NCI-H1694 (cell line): Measurements from ENCODE around the gene ERC2.

Experiments
- DNase-seq: peaks from one replicate; lab custom pipeline; 2025; lab: John Stamatoyannopoulos, UW

ERC2 gene

DNA sequence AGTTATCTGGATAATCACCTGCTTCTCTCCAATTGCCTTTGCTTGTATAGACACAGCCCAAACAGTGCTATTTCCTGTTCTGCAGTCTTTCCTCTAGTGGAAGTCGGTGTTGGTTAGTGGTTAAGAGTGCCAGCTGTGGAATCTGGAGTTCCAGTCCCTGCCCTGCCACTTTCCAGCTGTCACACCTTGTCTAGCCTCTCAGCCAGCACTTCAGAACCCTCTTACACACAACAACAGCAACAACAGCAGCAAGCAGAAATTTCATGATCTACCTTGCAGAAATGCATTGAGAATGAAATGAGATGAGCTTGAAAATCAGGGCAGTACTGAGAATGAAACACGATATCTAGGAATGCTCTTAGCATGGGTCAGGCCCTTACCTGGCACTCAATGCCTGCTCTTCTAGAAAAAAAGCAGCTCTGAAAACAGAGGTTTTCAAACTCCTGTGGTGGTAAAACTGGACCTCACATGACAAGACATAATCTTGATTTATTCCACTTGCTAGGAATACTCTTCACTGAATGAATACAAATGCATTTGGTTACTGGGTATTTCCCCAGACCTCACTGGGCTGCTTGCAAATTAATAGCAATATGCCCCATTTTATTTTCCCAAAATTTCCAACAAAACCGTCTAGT is 977.9 kb downstream of the ERC2 start:
- DNase-seq: no peak

DNA sequence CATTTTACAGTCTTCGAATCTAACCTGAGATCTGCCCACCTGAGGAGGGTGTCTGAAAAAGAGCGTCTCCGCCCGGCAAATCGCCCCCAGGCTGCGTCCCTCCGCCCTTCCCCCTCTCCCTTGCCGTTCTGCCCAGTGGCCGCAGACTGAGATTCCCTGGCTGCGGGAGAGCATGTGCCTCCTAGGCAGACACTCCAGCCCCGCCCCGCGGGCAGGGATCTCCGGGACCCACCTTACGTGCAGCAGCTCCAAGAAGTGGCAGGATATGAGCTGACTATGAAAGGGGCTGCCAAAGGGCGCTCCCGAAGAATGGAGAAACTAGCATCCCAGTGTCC is 978.5 kb downstream of the ERC2 start:
- no peak for DNase-seq

DNA sequence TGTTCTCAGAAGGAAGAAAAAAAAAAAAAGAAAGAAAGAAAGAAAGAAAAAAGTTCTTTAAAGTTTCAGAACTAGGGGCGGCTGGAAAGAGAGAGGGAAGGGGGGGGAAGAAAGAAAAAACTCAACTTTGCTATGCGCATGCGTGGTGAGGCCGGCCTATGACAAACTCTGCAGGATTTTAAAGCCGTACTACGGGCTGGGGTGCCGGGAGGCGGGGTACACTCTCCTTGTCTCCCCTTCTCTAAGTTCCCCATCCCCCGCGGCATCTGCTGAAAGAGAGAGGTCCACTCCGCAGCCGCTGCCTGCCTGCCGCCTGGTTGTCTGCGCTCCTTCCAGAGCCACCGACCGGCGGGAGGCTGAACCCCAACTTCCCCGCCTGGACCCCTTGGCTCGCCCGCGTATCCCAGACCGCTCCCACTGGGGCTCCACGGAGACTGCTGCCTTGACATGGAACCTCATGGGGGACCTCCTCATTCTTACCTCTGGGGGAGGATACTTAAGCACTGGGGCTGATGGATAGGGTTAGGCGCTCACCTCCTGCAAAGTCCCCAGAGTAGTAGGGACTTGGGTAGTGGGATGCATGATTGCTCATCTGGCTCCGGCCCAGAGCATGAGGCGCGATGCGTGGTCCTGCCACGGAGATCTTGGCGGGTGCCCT is 979.7 kb downstream of the ERC2 start:
- no peak for DNase-seq

DNA sequence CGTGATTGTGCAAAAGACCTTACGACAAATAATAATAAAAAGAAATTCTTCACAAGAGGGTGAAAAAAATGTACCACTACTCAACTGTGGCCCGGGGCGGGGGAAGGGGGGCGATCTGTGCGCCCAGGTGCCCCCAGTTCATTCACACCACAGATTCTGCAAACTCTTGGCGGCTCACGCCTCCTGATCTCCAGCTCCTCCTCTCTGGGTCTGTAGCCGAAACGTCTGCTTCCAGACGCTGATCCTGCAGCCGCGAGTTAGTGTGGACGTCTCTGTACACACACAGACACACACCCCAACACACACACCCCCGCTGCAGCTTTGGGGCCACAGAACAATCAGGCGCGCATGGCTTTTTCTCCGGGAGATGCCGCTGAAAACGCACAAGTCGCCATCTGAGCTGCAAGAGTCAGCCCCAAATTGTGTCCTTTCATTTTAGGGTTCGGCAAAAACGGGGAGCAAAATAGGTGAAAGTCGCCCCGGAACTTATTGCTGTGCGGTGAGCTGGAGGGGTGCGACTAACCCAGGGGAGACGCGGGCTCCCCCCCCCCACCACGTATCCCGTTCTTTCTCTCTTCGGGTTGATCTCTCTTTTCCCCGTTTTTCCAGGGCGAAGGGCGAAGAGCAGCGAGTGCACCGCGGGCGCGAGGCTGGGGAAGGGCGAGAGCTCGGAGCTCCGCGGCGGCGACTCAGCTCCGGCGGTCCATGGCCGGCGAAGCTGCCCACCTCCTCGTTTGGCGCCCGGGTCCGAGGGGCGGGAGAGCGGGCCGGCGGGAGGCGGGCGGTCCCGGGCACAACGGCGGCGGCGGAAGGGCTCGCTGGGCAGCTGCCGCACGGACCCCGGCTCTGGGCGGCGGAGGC is 980.7 kb downstream of the ERC2 start:
- DNase-seq: no peak

DNA sequence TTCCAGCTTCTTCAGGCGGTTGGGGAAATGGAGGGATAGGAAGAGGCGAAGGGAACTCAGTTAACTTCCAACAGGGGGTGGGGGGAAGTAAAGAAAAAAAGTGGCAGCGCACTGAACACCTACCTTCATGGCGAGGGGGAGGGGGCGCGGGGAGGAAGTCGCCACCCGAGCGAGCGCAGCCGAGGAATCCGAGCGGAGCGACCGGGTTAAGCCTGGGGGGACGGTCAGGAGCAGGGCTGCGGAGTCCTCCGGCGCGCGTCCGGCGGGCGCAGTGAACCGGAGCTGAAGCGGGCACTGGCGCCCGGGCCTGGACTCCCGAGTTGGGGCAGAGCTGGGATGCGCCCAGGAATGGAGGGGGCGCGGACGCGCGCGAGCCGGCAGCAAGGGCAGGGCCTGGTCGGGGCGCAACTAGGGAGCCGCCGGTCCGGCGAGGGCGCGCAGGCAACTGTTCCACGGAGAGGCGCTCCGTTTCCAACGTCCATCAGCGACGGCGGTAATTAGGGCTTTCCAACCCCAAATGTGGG is 981.3 kb downstream of the ERC2 start, which contains the start of gene WNT5A:
TSS of gene WNT5A (minus strand) at position 450 of the 524 bp plus-strand sequence. CDS start at position 129, 321 bp downstream.
- no peak for DNase-seq

DNA sequence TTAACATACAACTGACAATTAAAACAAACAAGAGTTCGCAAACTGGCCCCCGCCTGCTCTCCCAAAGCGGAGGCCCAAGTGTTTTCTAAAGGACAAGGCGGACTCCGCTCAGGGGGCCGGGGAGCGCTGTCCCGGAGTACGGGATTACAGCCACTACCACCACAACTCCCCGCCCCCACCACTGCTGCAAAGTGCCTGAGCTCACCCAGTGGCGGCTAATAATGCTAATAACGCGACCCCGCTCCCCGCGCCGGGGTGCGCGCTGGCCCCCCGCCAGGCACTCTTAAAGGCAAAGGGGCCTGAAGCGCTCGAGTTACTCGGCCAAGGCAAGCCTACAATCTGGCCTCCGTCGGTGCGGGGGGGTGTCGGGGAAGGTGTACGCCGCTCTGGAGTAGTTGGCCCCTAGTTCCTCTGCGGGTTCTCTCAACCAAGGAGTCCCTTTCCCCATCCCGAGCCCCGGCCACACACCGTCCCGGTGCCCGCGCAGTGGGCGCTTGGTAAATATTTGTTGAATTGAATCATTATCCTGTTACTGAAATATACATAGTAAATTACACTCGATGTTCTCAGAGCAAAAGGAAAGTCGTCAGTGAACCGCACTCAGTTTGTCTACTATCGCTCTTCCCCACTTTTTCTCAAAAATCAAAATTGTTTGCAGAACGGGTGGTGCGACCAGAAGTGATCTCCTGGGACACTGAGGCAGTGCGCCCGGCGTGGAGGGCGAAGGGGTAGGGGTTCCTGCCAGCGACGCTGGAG is 982.0 kb downstream of the ERC2 start:
- DNase-seq: no peak

DNA sequence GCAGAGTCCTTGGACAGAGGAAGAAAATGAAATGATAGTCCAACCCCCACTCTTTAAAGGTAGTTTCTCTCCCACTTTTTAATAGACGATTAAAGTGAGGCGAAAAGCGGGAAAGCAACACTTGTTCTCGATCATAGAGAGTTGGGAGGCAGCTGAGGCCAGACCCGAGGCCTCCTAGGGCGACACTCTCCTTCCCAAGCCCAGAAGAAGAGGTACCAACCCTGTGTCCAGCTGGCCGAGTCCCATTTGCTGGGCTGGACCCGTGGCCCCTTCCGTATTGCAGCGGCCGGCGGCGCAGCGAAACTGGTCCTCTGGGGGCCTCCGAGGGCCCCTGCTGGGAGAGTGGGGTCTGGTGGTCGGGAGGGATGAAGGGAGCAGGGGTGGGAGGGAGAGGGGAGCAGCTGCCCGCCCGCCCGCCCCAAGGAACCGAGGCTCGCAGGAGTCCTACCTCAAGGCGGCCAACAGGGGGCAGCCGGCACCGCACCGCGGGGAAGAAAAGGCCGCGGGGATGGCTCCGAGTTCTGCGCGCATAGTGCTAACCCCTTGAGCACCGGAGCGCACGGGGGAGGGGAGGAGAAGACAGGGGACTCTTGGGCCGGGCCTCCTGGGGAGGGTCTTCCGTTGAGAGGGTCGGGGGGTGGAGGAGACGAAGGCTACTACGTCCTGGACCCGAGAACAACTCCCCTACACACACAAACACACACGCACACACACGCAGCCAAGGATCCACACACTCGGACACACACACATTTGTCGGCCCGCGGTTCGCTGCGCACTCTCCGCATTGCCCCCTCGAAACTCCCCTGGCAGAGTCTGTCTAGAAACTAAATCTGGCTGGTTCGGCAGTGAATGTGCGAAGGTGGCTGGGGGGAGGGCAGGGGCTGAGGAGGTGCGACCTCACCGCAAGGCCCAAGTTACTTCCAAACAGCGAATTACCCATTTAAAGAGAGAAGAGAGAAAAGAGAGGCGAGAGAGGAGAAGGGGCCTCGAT is 983.2 kb downstream of the ERC2 start:
- peak; percentile 27 for DNase-seq

DNA sequence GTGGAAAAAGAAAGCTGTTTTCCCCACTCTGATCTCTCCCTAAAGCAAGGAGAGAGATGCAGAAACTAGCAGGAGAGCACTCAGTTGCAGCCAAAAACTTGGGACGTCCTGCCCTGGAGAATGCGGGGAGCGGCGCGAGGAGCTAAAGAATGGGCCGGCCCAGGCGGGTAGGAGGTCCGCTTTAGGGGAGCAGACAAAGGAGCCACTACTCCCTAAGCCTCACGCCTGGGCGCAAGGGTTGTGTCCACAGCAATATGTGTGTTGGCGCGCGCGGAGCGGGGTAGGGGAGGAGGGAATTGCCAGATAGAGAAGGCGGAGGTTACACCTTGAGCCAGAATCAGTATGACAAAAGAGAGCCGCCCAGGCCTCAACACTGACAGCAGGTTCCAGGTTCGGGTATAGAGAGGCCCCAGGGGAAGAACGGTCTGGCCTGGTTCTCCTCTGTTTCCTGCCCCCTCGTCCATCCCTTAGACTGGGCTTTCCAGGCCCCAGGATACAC is 984.0 kb downstream of the ERC2 start:
- no peak for DNase-seq

DNA sequence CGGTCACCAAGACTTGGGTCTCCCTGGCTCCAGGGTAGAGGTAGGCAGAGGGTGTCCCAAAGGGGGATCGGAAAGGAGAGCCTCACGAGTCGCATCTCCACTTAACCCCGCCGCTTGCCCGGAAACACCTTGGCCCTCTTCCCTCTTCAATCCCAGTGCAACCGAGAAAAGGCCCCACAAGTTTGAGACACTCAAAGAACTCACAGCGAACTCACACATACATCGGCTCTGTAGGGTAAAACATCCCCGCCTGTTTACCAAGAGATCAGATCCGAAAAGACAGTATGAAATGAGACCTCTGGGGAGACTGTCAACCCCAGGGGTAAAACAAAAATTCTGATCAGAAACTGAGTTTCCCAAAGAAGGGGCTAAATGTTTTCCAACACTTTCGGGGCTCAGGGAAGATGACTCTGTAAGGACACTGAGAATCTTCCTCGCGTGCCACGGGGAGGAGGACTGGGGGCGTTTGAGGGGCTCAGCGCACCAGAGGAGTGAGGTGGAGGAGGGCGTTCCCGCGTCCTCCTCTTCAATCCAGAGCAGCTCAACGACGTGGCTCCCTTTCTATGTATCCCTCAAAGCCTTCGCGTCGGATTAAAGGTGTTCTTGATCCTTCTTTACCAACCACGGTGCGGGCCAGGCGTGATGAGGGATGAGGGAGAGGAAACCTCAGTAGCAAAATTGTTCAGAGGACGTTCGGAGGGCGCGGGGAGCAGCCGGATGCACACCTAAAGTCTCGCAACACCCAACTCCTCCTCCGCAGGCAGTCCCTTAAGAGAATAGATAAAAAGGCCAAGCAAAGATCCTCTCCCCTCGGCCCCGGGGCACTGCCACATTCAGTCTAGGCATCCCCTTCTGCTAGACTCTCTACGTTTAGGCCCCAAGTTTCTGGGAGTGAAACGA is 984.8 kb downstream of the ERC2 start:
- no peak for DNase-seq

DNA sequence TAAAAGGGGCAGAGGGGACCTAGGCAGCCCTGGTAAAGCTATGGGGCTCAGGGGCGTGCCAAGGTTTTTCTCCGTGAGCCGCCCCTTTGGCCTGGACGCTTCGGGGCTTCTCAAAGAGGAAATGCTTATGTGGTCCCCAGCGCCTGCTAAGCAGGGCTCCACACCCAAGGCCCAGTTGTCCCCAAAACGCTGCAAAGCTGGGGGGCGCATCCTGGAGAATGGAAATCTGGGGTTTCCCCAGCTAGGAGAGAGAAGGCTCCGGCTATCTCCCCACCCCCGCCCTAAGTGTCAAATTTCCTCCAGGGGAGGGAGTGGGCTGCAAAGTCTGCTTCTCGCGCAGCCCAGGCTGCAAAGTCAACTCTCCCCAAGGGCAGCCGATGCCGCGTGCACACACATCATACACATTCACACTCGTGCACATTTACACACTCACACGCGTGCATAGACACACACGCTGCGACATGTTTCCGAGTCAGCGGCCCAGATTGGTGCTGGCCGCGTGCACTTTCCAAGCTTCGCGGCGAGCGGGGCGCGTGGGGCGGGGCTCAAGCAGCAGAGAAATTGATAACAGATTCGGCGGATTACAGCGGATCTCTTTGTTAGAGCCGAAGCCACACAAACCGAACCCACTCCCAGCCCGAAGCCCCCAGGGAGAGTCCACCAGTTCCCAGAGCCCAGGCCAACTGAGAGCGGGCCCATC is 985.6 kb downstream of the ERC2 start:
- no peak for DNase-seq

DNA sequence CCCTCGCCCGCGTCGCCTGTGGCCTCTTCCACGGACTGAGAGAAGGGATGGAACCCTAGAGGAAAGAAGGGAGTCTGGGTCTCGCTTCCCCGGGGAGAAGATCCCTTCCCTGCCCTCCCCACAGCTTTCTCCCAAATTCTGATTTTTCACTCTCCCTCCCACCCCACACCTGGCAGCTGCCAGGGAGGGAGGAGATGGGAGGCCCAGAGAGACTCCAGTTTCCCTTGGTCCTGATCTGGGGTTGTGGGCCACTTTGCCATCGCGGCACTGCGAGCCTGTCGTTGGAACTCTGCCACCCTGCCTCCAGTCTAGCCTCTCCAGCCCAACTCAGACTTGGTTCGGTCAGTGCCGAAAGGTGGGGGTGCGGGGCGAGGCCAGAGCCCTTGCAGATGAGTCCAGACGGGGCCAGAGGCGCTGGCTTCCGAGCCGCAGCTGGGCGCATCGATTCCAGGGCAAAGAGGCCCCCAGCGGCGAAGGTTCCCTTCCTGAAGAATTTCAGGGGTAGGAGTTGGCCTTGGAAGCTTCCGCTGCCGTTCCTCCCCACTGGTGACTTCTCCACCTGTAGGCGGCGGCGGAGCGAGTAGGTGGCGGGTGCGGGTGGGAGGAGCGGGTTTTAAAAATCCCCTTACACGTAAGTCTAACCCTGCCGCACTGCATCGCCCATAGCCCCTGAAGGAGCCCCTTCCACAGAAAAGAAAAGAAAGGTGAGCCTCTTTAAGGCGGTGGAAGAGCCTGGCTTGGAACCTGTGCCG is 986.3 kb downstream of the ERC2 start:
- no peak for DNase-seq

DNA sequence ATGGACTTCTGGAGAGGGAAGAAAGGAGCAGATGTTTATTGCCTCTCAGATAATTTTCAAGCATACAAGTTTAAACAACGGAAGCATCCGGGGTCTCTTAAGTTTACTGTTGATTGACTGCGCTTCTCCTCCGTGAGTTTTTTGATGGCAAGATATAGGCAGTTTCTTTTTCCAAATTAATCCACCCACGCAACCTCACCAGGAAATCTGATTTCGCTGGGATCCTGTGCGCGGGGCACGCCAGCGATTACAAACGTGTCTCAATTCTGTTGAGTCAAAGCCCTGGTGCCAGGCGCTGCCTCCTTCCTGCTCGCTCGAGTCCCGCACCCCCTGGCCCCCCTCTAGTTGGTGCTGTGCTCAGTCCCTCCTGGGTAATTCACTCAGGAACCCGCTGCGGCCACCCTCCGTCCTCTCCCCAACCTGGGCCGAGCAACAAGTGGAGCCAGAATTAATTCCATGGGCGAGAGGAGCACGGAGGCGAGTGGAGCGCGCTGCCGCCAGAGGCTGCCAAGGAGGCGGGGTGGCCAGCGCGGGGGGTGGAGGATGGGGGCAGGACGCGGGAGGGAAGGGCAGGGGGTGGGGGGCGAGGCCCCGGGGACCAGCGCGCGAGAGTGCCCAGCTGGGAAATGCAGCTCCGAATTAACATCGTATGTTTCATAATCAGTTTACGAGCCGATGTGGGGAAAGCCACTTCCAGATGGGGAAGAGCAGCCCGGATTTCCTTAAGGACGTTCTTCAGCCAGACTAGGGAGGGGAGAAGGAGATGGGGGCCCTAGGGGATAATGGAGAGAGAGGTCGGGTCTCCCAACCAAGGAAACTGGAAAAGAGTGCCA is 987.1 kb downstream of the ERC2 start:
- no peak for DNase-seq

DNA sequence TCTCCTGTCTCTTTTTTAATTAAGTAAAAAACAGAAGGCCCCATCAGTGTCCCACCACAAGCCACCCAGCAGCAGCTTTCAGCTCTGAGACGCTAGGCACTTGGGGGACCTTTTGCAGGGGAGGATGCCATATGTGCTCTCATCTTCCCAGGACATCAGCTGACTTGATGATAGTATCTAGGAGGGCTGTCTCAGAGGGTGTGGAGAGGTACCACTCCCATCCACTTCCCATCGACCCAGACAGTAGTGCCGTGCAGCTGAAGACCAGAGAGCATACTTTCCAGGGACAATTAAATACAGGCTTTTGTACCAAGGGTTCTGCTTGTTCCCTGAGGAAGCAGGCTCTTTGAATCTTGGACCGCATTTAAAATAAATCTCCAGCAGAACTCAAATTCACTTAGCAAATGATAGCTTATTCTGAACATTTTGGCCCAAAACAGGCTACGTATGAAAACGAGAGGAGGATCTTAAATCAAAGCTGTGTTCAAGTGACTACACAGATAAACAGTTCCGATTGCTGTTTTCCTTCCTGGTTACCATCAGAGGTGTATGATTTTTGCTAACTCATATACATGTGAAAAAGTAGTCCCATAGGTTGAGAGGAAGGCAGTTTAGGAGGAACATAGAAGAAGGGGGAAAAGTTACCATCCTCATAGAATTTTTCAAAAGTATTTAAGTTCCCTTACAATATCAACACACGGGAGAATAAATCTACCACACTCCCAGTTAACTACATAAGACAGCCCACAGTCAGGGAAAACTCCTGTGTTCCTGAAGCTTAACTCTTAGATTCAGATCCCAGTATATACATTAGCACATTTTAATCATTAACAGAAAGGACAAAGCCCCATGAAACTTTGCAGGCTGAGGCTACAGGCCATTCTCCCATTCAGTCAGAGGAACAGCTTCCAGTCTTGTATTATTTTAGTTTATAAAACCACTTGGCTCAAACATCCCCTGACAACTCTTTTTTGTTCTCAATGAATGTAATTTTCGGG is 990.7 kb downstream of the ERC2 start:
- DNase-seq: no peak

DNA sequence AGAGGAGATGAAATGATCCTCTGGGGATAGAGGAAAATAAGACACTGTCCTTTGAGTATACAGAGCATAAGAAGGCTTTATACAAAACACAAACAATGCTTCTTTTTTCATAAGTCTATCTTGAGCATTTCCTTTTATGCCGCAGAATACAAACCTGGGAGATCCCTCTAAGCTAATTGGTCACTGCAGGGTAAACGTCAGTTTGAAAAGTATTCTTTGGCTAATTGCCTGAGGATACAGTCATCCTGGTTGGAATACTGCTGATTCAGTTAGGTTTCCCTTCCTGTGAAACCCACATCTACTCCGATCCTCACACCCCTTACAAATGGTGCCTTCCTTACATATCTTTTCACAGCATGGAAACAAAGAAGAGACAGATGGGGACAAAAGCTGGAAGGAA is 991.8 kb downstream of the ERC2 start:
- DNase-seq: no peak

DNA sequence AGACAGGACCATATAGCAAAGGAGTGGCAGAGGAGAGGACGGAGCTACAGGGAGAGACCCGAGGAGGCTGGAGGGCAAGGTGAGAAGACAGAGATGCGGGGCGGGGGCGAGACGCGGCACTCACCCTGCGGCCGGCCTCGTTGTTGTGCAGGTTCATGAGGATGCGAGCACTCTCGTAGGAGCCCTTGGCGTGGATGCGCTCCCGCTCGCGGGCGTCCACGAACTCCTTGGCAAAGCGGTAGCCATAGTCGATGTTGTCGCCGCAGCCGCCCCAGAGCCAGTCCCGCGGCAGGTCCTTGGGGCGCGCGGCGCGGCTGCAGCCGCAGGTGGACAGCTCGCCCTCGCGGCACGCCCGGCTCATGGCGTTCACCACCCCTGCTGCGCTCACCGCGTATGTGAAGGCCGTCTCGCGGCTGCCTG is 994.0 kb downstream of the ERC2 start:
- no peak for DNase-seq

DNA sequence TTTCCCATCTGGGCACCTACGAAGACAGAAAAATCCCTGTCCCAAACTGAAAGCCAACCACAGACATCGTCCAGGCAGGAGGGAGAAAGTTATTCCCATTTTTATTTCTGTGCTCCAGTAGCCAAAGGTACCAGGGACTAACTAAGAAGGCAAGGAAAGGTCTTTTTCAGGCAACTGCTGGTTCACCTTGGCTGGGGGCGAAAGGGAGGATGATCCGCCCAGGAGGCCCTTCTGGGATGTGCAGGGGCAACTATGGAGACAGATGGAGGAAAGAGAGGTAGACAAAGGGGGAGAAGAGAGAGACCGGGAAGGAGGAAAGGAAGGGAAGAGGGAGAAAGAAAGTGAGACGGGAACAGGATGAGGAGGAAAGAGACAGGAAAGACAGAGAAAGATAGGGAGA is 994.5 kb downstream of the ERC2 start:
- no peak for DNase-seq
